HL-60 (cell line): ENCODE data around the gene FAM50B.

Experiments
- DNase-seq, 2 experiments: peaks; one replicate each; pipeline ENCODE4 v3.0.0-alpha.2; 2010 to 2020; ENCODE audit warnings: low read depth in 1 of 2, low spot score in 1 of 2
- H3K27ac ChIP-seq: fragments of 250-450 bp; sonication (Bioruptor Pico); replicated peaks from 2 replicates; pipeline ENCODE4 v1.5.1; 2020; ENCODE audit warnings: mild to moderate bottlenecking, moderate library complexity
- H3K27me3 ChIP-seq: fragments of 250-450 bp; sonication (Bioruptor Pico); 2 replicates; pipeline ENCODE4 v1.5.1; 2021; ENCODE audit warnings: mild to moderate bottlenecking, moderate library complexity; ENCODE audit not compliant: insufficient read depth, poor library complexity, severe bottlenecking
- H3K4me3 ChIP-seq: replicated peaks from 2 replicates; pipeline ENCODE4 v1.5.1; 2011; ENCODE audit warnings: mild to moderate bottlenecking, control low read depth, low read length; ENCODE audit not compliant: insufficient read depth
- GABPA ChIP-seq: IDR thresholded peaks from 2 replicates; pipeline ENCODE4 v1.6.1; 2012; ENCODE audit warnings: low read depth
- POLR2AphosphoS5 ChIP-seq: IDR thresholded peaks from 2 replicates; pipeline ENCODE4 v1.6.1; 2012; ENCODE audit warnings: low read depth
- SPI1 ChIP-seq: IDR thresholded peaks from 2 replicates; pipeline ENCODE4 v1.6.1; 2012; ENCODE audit warnings: low read depth, mild to moderate bottlenecking, borderline replicate concordance
- TF ChIP-seq, protein P1 (sequence below): IDR thresholded peaks from one replicate; pipeline ENCODE4 v1.5.1; 2011; ENCODE audit warnings: low read length, control low read depth, inconsistent platforms; ENCODE audit not compliant: insufficient read depth
- TF ChIP-seq, protein P2 (sequence below): IDR thresholded peaks from 2 replicates; pipeline ENCODE4 v1.6.1; 2012; ENCODE audit warnings: low read depth; ENCODE audit not compliant: insufficient replicate concordance

FAM50B gene

DNA sequence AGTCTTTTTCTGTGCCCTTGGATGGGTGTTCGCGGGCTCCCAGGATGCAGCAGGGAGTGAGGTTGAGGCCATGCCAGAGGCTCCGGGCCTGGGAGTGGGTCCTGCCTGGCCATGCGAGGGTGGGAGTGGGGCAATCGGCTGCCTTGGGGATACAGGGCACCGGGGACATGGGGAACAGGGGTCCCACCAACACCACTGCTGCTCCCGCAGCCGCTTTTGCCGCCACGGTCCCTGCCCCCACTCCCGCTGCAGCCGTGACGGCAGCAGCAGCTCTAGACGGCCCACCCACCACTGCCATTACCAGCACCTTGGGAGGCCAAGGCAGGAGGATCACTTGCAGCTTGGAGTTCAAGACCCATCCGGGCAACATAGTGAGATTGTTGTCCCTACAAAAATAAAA lies 35.3 kb upstream of the FAM50B start:
- TF ChIP-seq GABPA, result no peak
- no peak for TF ChIP-seq SPI1
- no peak for TF ChIP-seq POLR2AphosphoS5
- TF ChIP-seq, protein P1, sequence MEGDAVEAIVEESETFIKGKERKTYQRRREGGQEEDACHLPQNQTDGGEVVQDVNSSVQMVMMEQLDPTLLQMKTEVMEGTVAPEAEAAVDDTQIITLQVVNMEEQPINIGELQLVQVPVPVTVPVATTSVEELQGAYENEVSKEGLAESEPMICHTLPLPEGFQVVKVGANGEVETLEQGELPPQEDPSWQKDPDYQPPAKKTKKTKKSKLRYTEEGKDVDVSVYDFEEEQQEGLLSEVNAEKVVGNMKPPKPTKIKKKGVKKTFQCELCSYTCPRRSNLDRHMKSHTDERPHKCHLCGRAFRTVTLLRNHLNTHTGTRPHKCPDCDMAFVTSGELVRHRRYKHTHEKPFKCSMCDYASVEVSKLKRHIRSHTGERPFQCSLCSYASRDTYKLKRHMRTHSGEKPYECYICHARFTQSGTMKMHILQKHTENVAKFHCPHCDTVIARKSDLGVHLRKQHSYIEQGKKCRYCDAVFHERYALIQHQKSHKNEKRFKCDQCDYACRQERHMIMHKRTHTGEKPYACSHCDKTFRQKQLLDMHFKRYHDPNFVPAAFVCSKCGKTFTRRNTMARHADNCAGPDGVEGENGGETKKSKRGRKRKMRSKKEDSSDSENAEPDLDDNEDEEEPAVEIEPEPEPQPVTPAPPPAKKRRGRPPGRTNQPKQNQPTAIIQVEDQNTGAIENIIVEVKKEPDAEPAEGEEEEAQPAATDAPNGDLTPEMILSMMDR, result no peak
- TF ChIP-seq, protein P2, sequence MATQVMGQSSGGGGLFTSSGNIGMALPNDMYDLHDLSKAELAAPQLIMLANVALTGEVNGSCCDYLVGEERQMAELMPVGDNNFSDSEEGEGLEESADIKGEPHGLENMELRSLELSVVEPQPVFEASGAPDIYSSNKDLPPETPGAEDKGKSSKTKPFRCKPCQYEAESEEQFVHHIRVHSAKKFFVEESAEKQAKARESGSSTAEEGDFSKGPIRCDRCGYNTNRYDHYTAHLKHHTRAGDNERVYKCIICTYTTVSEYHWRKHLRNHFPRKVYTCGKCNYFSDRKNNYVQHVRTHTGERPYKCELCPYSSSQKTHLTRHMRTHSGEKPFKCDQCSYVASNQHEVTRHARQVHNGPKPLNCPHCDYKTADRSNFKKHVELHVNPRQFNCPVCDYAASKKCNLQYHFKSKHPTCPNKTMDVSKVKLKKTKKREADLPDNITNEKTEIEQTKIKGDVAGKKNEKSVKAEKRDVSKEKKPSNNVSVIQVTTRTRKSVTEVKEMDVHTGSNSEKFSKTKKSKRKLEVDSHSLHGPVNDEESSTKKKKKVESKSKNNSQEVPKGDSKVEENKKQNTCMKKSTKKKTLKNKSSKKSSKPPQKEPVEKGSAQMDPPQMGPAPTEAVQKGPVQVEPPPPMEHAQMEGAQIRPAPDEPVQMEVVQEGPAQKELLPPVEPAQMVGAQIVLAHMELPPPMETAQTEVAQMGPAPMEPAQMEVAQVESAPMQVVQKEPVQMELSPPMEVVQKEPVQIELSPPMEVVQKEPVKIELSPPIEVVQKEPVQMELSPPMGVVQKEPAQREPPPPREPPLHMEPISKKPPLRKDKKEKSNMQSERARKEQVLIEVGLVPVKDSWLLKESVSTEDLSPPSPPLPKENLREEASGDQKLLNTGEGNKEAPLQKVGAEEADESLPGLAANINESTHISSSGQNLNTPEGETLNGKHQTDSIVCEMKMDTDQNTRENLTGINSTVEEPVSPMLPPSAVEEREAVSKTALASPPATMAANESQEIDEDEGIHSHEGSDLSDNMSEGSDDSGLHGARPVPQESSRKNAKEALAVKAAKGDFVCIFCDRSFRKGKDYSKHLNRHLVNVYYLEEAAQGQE, result no peak
- DNase-seq, result no peak
- Histone ChIP-seq H3K27ac (no peak overlapping the region), H3K27me3 (no peaks in the 10 kb centered on the region), H3K4me3 (no peak overlapping the region)

DNA sequence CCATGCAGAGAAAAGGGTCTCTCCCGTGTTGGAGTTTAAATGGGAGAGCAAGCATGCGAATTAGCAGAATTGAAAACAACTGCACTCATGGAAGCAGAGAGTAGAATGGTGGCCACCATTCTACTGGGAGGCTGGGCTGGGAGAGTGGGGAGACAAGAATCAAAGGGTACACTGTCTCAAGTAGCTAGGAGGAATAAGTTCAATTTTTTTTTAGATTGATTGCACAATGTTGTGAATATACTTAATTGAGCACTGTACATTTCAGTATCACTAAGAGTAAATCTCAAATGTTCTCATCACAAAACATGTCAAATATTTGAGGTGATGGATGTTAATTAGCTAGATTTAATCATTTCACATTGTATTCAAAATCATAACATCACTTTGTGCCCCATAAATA lies 34.6 kb upstream of the FAM50B start:
- no peaks in the 10 kb centered on the region for H3K27me3 ChIP-seq
- TF ChIP-seq, protein P1, result no peak
- TF ChIP-seq POLR2AphosphoS5, result no peak
- TF ChIP-seq SPI1, result no peak
- TF ChIP-seq GABPA, result no peak
- TF ChIP-seq, protein P2, result no peak
- H3K27ac ChIP-seq, result no peak overlapping the region
- H3K4me3 ChIP-seq, result no peak overlapping the region
- no peak for DNase-seq

DNA sequence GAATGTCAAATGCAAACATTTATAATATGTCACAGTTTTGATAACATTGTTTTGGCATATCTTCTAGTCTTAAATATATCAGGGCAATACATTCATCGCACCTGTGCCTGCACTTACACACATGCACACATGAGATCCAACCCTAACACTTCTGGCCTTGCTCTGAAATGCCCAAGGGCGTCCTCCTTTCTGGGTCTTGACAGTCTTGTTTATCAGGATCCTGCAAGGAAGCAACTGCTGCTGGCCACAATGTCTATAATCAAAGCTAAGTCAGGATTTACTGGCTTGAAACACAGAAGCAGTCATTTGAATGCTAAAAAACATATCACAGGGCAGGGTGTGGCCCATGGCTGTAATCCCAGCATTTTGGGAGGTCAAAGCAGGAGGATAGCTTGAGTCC lies 32.9 kb upstream of the FAM50B start:
- TF ChIP-seq POLR2AphosphoS5 (no peak), GABPA (no peak), SPI1 (no peak)
- TF ChIP-seq, protein P2, result no peak
- TF ChIP-seq, protein P1, result no peak
- DNase-seq, result no peak
- Histone ChIP-seq H3K4me3 (no peak overlapping the region), H3K27me3 (no peaks in the 10 kb centered on the region), H3K27ac (no peak overlapping the region)
